ENCODE measurements around the gene RABGGTA.

RABGGTA gene

GRCh38 chr14:24312736-24313507 is 41.5 kb upstream of the RABGGTA start:
- Histone ChIP-seq H3K4ac (ENCODE audit: low read depth in 1 of 2, low read length in 2 of 2) (no peak overlapping the region), H3K79me1 (replicated peaks; ENCODE audit: low read length, poor library complexity, severe bottlenecking) (peaks cover 3% of the 10 kb centered on the region), H3K9ac (ENCODE audit: low read length) (no peak overlapping the region), H3K9me3 (ENCODE audit: control insufficient read depth, low read length) (no peaks in the 10 kb centered on the region), H3K36me3 (ENCODE audit: control insufficient read depth in 1 of 2, insufficient read depth in 2 of 2, low read depth in 1 of 2, low read length in 2 of 2) (peaks cover 8 to 27% of the 10 kb centered on the region in 2 experiments), H3K27me3 (ENCODE audit: control insufficient read depth in 1 of 2, insufficient read depth in 1 of 2, low read length in 2 of 2) (peaks cover 2 to 7% of the 10 kb centered on the region in 2 experiments), H2BK15ac (ENCODE audit: low read depth, poor library complexity, severe bottlenecking) (no peak overlapping the region), H3K4me2 (ENCODE audit: low read length, poor library complexity, severe bottlenecking) (no peak overlapping the region), H3K14ac (ENCODE audit: low read length in 2 of 2) (no peak overlapping the region), H2BK12ac (ENCODE audit: low read length in 2 of 2) (no peak overlapping the region), H2AFZ (ENCODE audit: low read depth, low read length) (no peak overlapping the region), H2AK5ac (ENCODE audit: low read length, severe bottlenecking) (no peak overlapping the region), H3K18ac (ENCODE audit: low read depth in 1 of 2, low read length in 2 of 2) (no peak overlapping the region), H3K4me3 (ENCODE audit: insufficient read depth in 1 of 2, low read depth in 1 of 2, low read length in 2 of 2) (no peak overlapping the region), H4K8ac (ENCODE audit: low read length) (no peak overlapping the region), H2BK5ac (ENCODE audit: low read depth, low read length, poor library complexity, severe bottlenecking) (no peak overlapping the region), H3K23ac (ENCODE audit: low read length in 2 of 2) (no peak overlapping the region), H3K27ac (ENCODE audit: low read length, poor library complexity, severe bottlenecking) (no peak overlapping the region), H4K91ac (ENCODE audit: low read length) (no peak overlapping the region), H3K4me1 (ENCODE audit: control insufficient read depth, insufficient read depth, low read depth, low read length) (peaks cover 3% of the 10 kb centered on the region), H2BK120ac (ENCODE audit: low read depth, low read length) (no peak overlapping the region)
- WGBS, result 60% methylated on average over 8 of the region's 9 CpGs
- DNase-seq, result peak; percentile 69

- H3K36me3 ChIP-seq (ENCODE audit: control insufficient read depth in 1 of 2, insufficient read depth in 2 of 2, low read depth in 1 of 2, low read length in 2 of 2), result peaks cover 15 to 33% of the 10 kb centered on the region in 2 experiments
- no peak overlapping the region for H4K8ac ChIP-seq (ENCODE audit: low read length)
- no peak overlapping the region for H3K23ac ChIP-seq (ENCODE audit: low read length in 2 of 2)
- no peaks in the 10 kb centered on the region for H3K9me3 ChIP-seq (ENCODE audit: control insufficient read depth, low read length)
- H3K27me3 ChIP-seq (ENCODE audit: control insufficient read depth in 1 of 2, insufficient read depth in 1 of 2, low read length in 2 of 2), result peaks cover 0 to 7% of the 10 kb centered on the region in 2 experiments
- peaks cover 3% of the 10 kb centered on the region for H3K79me1 ChIP-seq (replicated peaks; ENCODE audit: low read length, poor library complexity, severe bottlenecking)
- DNase-seq, result no peak
- peak overlapping the region in 1 of 2 experiments; percentile 70 for H3K4me3 ChIP-seq (ENCODE audit: insufficient read depth in 1 of 2, low read depth in 1 of 2, low read length in 2 of 2)
- H3K14ac ChIP-seq (ENCODE audit: low read length in 2 of 2), result no peak overlapping the region
- H3K4ac ChIP-seq (ENCODE audit: low read depth in 1 of 2, low read length in 2 of 2), result no peak overlapping the region
- no peak overlapping the region for H2BK120ac ChIP-seq (ENCODE audit: low read depth, low read length)
- 100% methylated on average over 1 of the region's 1 CpG for WGBS
- H2BK5ac ChIP-seq (ENCODE audit: low read depth, low read length, poor library complexity, severe bottlenecking), result no peak overlapping the region
- no peak overlapping the region for H3K4me2 ChIP-seq (ENCODE audit: low read length, poor library complexity, severe bottlenecking)
- peaks cover 10% of the 10 kb centered on the region for H3K4me1 ChIP-seq (ENCODE audit: control insufficient read depth, insufficient read depth, low read depth, low read length)
- no peak overlapping the region for H4K91ac ChIP-seq (ENCODE audit: low read length)
- no peak overlapping the region for H3K27ac ChIP-seq (ENCODE audit: low read length, poor library complexity, severe bottlenecking)
- H3K18ac ChIP-seq (ENCODE audit: low read depth in 1 of 2, low read length in 2 of 2), result no peak overlapping the region
- H2AFZ ChIP-seq (ENCODE audit: low read depth, low read length), result no peak overlapping the region
- H2AK5ac ChIP-seq (ENCODE audit: low read length, severe bottlenecking), result no peak overlapping the region
- H3K9ac ChIP-seq (ENCODE audit: low read length), result peak overlapping the region; percentile 63
- H2BK15ac ChIP-seq (ENCODE audit: low read depth, poor library complexity, severe bottlenecking), result no peak overlapping the region
- H2BK12ac ChIP-seq (ENCODE audit: low read length in 2 of 2), result no peak overlapping the region
Measured at GRCh38 chr14:24311837-24312615, 40.6 kb upstream of the RABGGTA start.

GRCh38 chr14:24310646-24311604 is 39.5 kb upstream of the RABGGTA start, which contains the start of gene LTB4R:
Gene LTB4R, plus strand, starts transcription at chr14:24311502. Its CDS starts 4,150 bp downstream, at chr14:24315652.
- Histone ChIP-seq H2BK12ac (ENCODE audit: low read length in 2 of 2) (no peak within 1 kb of the TSS), H3K4me2 (ENCODE audit: low read length, poor library complexity, severe bottlenecking) (no peak within 1 kb of the TSS), H3K4me1 (ENCODE audit: control insufficient read depth, insufficient read depth, low read depth, low read length) (peaks cover 10% of the 10 kb centered on the region), H3K23ac (ENCODE audit: low read length in 2 of 2) (no peak within 1 kb of the TSS), H4K91ac (ENCODE audit: low read length) (peak within 1 kb of the TSS; percentile 34), H3K27ac (ENCODE audit: low read length, poor library complexity, severe bottlenecking) (no peak within 1 kb of the TSS), H2AFZ (ENCODE audit: low read depth, low read length) (no peak within 1 kb of the TSS), H3K18ac (ENCODE audit: low read depth in 1 of 2, low read length in 2 of 2) (no peak within 1 kb of the TSS), H4K8ac (ENCODE audit: low read length) (no peak within 1 kb of the TSS), H3K79me1 (replicated peaks; ENCODE audit: low read length, poor library complexity, severe bottlenecking) (peaks cover 3% of the 10 kb centered on the region), H2AK5ac (ENCODE audit: low read length, severe bottlenecking) (no peak within 1 kb of the TSS), H3K36me3 (ENCODE audit: control insufficient read depth in 1 of 2, insufficient read depth in 2 of 2, low read depth in 1 of 2, low read length in 2 of 2) (peaks cover 26 to 40% of the 10 kb centered on the region in 2 experiments), H3K4me3 (ENCODE audit: insufficient read depth in 1 of 2, low read depth in 1 of 2, low read length in 2 of 2) (peak within 1 kb of the TSS in 1 of 2 experiments; percentile 70), H3K27me3 (ENCODE audit: control insufficient read depth in 1 of 2, insufficient read depth in 1 of 2, low read length in 2 of 2) (peaks cover 0 to 6% of the 10 kb centered on the region in 2 experiments), H2BK15ac (ENCODE audit: low read depth, poor library complexity, severe bottlenecking) (no peak within 1 kb of the TSS), H3K9me3 (ENCODE audit: control insufficient read depth, low read length) (no peaks in the 10 kb centered on the region), H3K4ac (ENCODE audit: low read depth in 1 of 2, low read length in 2 of 2) (no peak within 1 kb of the TSS), H2BK5ac (ENCODE audit: low read depth, low read length, poor library complexity, severe bottlenecking) (no peak within 1 kb of the TSS), H3K9ac (ENCODE audit: low read length) (peak within 1 kb of the TSS; percentile 63), H2BK120ac (ENCODE audit: low read depth, low read length) (no peak within 1 kb of the TSS), H3K14ac (ENCODE audit: low read length in 2 of 2) (peak within 1 kb of the TSS in 1 of 2 experiments; percentile 39)
- no peak for DNase-seq
- WGBS, result 98% methylated on average over 99 of the region's 99 CpGs

Data from mesenchymal stem cell (in vitro differentiated cells and primary cell).